ENCODE data around the gene COMMD2.

Gene COMMD2

GRCh38 chr3:149736175-149736952, 15.9 kb downstream of the COMMD2 start:
- TF ChIP-seq CTCF (IDR thresholded peaks at IDR 0.05), result no peak
- Histone ChIP-seq H3K9me3 (no peaks in the 10 kb centered on the region), H3K27me3 (peaks cover 20% of the 10 kb centered on the region), H3K4me3 (ENCODE audit: low read depth in 1 of 2, low read length in 1 of 2) (no peak overlapping the region), H3K4me1 (ENCODE audit: control insufficient read depth in 1 of 2, insufficient read depth in 1 of 2, low read depth in 1 of 2, low read length in 1 of 2) (no peaks in the 10 kb centered on the region), H3K36me3 (peaks cover 26% of the 10 kb centered on the region), H3K27ac (no peak overlapping the region)

GRCh38 chr3:149732234-149732633, 20.1 kb downstream of the COMMD2 start:
- Histone ChIP-seq H3K27me3 (peaks cover 35% of the 10 kb centered on the region), H3K4me3 (ENCODE audit: low read depth in 1 of 2, low read length in 1 of 2) (no peak overlapping the region), H3K27ac (no peak overlapping the region), H3K4me1 (ENCODE audit: control insufficient read depth in 1 of 2, insufficient read depth in 1 of 2, low read depth in 1 of 2, low read length in 1 of 2) (no peaks in the 10 kb centered on the region), H3K36me3 (no peaks in the 10 kb centered on the region), H3K9me3 (no peaks in the 10 kb centered on the region)
- TF ChIP-seq CTCF (IDR thresholded peaks at IDR 0.05), result no peak

- no peak for TF ChIP-seq CTCF (IDR thresholded peaks at IDR 0.05)
- H3K27ac ChIP-seq, result no peak overlapping the region
- no peaks in the 10 kb centered on the region for H3K36me3 ChIP-seq
Measured at GRCh38 chr3:149727656-149728055, 24.6 kb downstream of the COMMD2 start.

GRCh38 chr3:149726716-149727407, 25.4 kb downstream of the COMMD2 start:
- Histone ChIP-seq H3K36me3 (no peaks in the 10 kb centered on the region), H3K27ac (no peak overlapping the region), H3K27me3 (peaks cover 49% of the 10 kb centered on the region), H3K4me1 (ENCODE audit: control insufficient read depth in 1 of 2, insufficient read depth in 1 of 2, low read depth in 1 of 2, low read length in 1 of 2) (no peaks in the 10 kb centered on the region), H3K4me3 (ENCODE audit: low read depth in 1 of 2, low read length in 1 of 2) (no peak overlapping the region), H3K9me3 (no peaks in the 10 kb centered on the region)
- no peak for TF ChIP-seq CTCF (IDR thresholded peaks at IDR 0.05)

More at GRCh38 chr3:149727656-149728055, 24.6 kb downstream of the COMMD2 start:
- no peaks in the 10 kb centered on the region for H3K9me3 ChIP-seq
- peaks cover 55% of the 10 kb centered on the region for H3K27me3 ChIP-seq
- H3K4me3 ChIP-seq (ENCODE audit: low read depth in 1 of 2, low read length in 1 of 2), result no peak overlapping the region
- no peaks in the 10 kb centered on the region for H3K4me1 ChIP-seq (ENCODE audit: control insufficient read depth in 1 of 2, insufficient read depth in 1 of 2, low read depth in 1 of 2, low read length in 1 of 2)

- H3K4me3 ChIP-seq (ENCODE audit: low read depth in 1 of 2, low read length in 1 of 2), result no peak overlapping the region
- H3K4me1 ChIP-seq (ENCODE audit: control insufficient read depth in 1 of 2, insufficient read depth in 1 of 2, low read depth in 1 of 2, low read length in 1 of 2), result no peaks in the 10 kb centered on the region
- no peak for TF ChIP-seq CTCF (IDR thresholded peaks at IDR 0.05)
- no peaks in the 10 kb centered on the region for H3K9me3 ChIP-seq
- H3K27me3 ChIP-seq, result peaks cover 34% of the 10 kb centered on the region
- H3K27ac ChIP-seq, result no peak overlapping the region
- H3K36me3 ChIP-seq, result no peaks in the 10 kb centered on the region
Measured at GRCh38 chr3:149723781-149724180, 28.5 kb downstream of the COMMD2 start.

Measured in neutrophil (primary cell).